NCI-H1436 (cell line): ENCODE results near the gene SGSM2.

Source experiments
- DNase-seq: peaks from one replicate; lab custom pipeline; 2025; lab: John Stamatoyannopoulos, UW

The SGSM2 gene

GRCh38 chr17:2368359-2368758 is 31.1 kb downstream of the SGSM2 start:
- no peak for DNase-seq

- no peak for DNase-seq
These were observed 31.7 kb downstream of the SGSM2 start for GRCh38 chr17:2369039-2369438.

- no peak for DNase-seq
These were observed 32.4 kb downstream of the SGSM2 start for GRCh38 chr17:2369551-2370210.

- DNase-seq, result no peak
These were observed 32.9 kb downstream of the SGSM2 start for GRCh38 chr17:2370211-2370589.

DNA sequence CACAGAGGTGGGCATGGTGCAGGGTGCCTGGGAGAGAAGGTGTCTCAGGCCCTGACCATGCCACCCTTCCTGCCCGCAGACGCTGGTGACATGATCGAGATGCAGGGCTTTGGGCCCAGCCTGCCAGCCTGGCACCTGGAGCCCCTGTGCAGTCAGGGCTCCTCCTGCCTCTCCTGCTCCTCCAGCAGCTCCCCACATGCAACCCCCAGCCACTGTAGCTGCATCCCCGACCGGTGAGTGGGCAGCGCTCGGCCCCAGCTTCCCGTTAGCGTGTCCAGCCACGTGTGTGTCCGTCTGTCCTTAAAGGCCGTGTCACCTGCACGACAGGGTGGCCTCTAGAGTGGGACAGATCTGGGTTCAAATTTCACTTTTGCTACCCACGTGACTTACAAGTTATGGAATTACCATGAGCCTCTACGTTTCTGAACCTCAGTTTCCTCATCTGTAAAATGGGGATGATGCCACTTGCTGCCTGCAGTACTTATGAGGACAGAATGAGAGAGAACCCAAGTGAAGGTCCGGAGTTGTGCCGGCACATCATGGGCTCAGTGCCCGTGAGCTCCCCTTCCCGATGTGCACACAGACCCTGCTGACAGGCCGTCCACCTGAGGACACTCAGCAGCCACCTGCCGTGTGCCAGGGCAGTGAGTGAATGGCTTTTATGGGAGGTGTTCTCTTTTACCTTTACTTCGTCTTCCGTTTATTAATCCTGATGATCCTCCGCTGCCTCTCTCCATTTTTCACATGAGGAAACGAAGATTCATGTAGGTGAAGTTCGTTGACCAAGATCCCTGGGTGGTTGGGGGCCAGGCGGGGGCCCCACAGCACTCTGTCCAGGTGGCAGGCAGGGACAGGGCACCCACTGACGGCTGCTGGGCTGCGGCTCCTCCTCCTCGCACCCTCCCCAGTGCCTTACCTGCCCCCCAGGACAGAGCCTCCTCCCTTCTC is 34.2 kb downstream of the SGSM2 start:
- no peak for DNase-seq

GRCh38 chr17:2372180-2372579 is 34.9 kb downstream of the SGSM2 start:
- DNase-seq, result no peak

- no peak for DNase-seq
These were observed 35.4 kb downstream of the SGSM2 start for GRCh38 chr17:2372681-2373080.

- DNase-seq, result no peak
These were observed 35.9 kb downstream of the SGSM2 start for GRCh38 chr17:2373179-2373578.

GRCh38 chr17:2374549-2375285 is 37.4 kb downstream of the SGSM2 start:
- no peak for DNase-seq

DNA sequence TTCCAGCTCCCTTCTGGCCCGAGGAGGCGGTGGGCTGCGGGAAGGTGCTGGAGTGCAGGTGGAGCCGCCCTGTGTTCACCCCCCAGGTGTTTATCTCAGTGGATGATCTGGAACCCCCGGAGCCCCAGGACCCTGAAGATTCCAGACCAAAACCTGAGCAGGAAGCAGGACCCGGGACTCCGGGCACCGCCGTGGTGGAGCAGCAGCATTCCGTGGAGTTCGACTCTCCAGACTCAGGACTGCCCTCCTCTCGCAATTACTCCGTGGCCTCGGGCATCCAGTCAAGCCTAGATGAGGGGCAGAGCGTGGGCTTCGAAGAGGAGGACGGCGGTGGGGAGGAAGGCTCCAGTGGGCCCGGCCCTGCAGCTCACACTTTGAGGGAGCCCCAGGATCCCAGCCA is 38.1 kb downstream of the SGSM2 start:
- DNase-seq, result no peak

DNA sequence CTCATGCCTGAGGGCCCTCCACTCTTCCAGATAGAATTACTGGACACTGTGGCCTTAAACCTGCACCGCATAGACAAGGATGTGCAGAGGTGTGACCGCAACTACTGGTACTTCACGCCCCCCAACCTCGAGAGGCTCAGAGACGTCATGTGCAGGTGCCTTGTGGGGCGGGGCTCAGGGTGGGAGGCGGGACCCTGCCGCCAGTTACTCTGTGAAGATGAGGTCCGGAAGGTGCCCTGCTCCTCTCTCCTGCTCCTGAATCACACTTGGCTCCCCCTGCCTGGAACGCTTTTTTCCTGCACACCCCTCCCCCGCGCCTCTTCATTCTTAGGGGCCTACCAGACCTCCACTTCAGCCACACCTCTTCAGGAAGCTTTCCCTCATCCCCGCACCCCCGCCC is 38.8 kb downstream of the SGSM2 start:
- DNase-seq, result no peak

- no peak for DNase-seq
These were observed 40.4 kb downstream of the SGSM2 start for GRCh38 chr17:2377659-2378058.

GRCh38 chr17:2378905-2379304 is 41.6 kb downstream of the SGSM2 start:
- DNase-seq, result no peak

- no peak for DNase-seq
These were observed 42.4 kb downstream of the SGSM2 start for GRCh38 chr17:2379489-2380225.

GRCh38 chr17:2380226-2380922 is 43.1 kb downstream of the SGSM2 start:
- no peak for DNase-seq

DNA sequence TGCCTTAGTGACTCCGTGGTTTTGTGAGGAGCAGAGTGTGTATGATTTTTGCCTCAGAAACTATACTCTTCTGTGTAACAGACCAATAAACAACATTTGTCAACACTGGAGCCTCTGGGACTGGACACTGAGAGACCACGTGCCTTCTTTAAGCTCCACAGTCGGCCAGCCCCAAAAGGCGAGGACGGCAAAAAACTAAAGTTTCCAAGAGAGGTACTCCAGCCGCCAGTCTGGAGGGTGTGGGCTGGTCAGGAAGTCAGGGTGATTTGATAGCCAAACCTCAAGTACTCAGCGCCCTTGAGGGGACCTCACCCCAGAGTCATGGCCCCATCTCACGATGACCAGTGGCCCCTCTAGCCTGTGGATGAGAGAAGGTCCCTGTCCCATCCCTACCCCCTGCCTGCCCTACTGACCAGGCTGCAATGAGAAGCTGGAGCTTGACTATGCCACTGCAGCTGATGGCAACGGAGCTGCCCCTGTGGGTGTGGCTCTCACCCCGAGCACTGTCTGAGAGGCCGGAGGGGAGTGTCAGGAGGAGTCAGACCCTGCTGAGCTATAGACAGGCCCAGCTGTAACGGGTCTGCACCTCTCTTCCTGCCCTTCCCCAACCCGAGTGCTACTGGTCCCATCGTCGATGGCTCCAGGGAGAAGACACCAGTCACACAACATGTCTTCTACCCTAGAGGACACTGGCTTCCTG is 43.8 kb downstream of the SGSM2 start:
- DNase-seq, result no peak

- DNase-seq, result no peak
These were observed 46.4 kb downstream of the SGSM2 start for GRCh38 chr17:2383628-2384167.

- no peak for DNase-seq
These were observed 47.3 kb downstream of the SGSM2 start for GRCh38 chr17:2384439-2385127.

DNA sequence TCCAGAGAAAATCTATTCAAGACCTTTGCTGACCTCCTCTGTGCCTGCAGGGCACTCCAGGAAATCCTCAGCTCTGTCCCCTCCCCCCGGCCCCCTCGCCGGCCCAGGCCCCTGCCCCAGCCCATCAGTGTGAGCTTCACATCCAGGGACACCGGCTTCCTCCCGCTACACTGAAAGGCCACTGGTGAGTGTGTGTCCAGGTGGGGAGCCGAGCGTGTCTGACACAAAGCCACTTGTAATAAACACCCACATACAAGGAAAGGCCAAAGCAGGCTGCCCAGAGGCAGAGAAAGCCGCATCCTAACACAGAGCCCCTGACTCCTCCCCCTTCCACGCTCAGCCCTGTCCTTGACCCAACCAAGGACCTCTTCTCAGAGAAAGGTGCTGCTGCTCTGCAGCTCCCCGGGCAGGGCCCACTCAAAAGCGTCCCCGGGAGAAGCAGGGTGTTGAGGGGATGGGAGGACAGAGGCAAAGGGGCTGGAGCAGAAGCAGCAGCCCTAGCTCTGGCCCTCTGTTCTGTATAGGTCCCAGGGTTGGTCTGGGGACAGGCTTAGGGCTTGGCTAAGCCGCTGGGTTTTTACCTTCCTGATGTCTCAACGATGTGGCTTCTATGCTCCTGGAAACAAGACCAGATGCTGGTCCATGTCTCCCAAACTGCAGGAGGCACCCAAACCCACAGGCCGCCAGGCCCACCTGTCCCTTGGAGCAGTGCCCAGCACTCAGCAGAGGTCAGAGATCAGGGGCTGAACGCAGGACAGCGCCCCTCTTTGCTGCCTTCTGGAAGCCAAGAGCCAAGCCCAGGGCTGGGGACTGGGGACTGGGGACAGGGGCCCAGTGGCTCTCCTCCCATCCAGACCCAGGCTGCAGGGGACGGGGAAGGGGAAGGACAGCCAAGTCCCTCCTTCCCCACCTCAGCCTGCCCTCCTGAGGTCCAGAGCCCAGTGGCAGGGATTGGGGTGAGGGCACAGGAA is 48.2 kb downstream of the SGSM2 start:
- DNase-seq, result no peak
